B cell (primary cell): ENCODE measurements around the gene PERCC1. TPM values are rescaled to one million over a fixed set of nuclear protein-coding genes. Genes with fewer than 3 reads are reported as not detected.

Experiments
- ATAC-seq: fragments of 200-7000 bp; cut with Tn5 transposase; one replicate; pipeline ENCODE4 v1.10.0; 2021; ENCODE audit warnings: low read depth, mild to moderate bottlenecking, moderate number of reproducible peaks, moderate library complexity
- CTCF ChIA-PET: fragments of 350-600 bp; sonication (Branson Sonifier 250); formaldehyde crosslinking; loops from one replicate; lab custom pipeline; 2021; ENCODE audit warnings: antibody characterized with exemption, inconsistent platforms; lab: Charles Lee
- POLR2A ChIA-PET: fragments of 350-600 bp; sonication (Branson Sonifier 250); formaldehyde crosslinking; loops from one replicate; lab custom pipeline; 2021; ENCODE audit warnings: antibody characterized with exemption; lab: Charles Lee
- DNase-seq: peaks from one replicate; pipeline ENCODE4 v3.0.0; 2013
- H2AFZ ChIP-seq: 2 replicates; pipeline ENCODE4 v1.6.1; 2012; ENCODE audit warnings: mild to moderate bottlenecking, low read depth, low read length; ENCODE audit not compliant: insufficient read depth, poor library complexity, severe bottlenecking
- H3K27ac ChIP-seq, 2 donors: 1 replicate in 1 of 2; 2 replicates in 1 of 2; pipeline ENCODE4 v1.5.1; 2012 to 2013; ENCODE audit warnings: low read length in 2 of 2, mild to moderate bottlenecking in 2 of 2, moderate library complexity in 1 of 2
- H3K27me3 ChIP-seq, 4 experiments: fragments of 200-600 bp in 1 of 4; sonication (generic) in 1 of 4; replicated peaks in 1 of 4; 1 replicate in 2 of 4; 2 replicates in 2 of 4; pipeline versions ENCODE4 v1.6.1 to v1.7.0; 2013 to 2016; ENCODE audit warnings: low read length in 3 of 4, mild to moderate bottlenecking in 2 of 4, mixed read lengths in 1 of 4, moderate library complexity in 1 of 4; ENCODE audit not compliant: insufficient read depth in 4 of 4, control insufficient read depth in 3 of 4; ENCODE audit errors: control extremely low read depth in 1 of 4
- H3K36me3 ChIP-seq, 2 experiments: replicated peaks in 1 of 2; 1 replicate in 1 of 2; 2 replicates in 1 of 2; pipeline versions ENCODE4 v1.6.1 to v1.7.1; 2013; ENCODE audit warnings: low read length in 1 of 2; ENCODE audit not compliant: insufficient read depth in 2 of 2, control insufficient read depth in 1 of 2; ENCODE audit errors: control extremely low read depth in 1 of 2, extremely low read depth in 1 of 2
- H3K4me1 ChIP-seq, 2 donors: fragments of 200-600 bp in 1 of 2; sonication (generic) in 1 of 2; 1 replicate in 1 of 2; 2 replicates in 1 of 2; pipeline versions ENCODE4 v1.5.1 to v1.6.1; 2013 to 2017; ENCODE audit warnings: low read length in 2 of 2; ENCODE audit not compliant: control insufficient read depth in 2 of 2, insufficient read depth in 2 of 2
- H3K4me2 ChIP-seq: replicated peaks from 2 replicates; pipeline ENCODE3; 2012; ENCODE audit warnings: mild to moderate bottlenecking, low read depth, low read length; ENCODE audit not compliant: poor library complexity, severe bottlenecking
- H3K4me3 ChIP-seq, 5 experiments: fragments of 200-600 bp in 1 of 5; sonication (generic) in 1 of 5; 1 replicate in 3 of 5; 2 replicates in 2 of 5; pipeline versions ENCODE4 v1.5.1 to v1.7.0; 2011 to 2016; ENCODE audit warnings: low read length in 4 of 5, mild to moderate bottlenecking in 4 of 5, low read depth in 2 of 5, control low read depth in 1 of 5, moderate library complexity in 1 of 5; ENCODE audit not compliant: insufficient read depth in 1 of 5; ENCODE audit errors: control extremely low read depth in 1 of 5, extremely low read depth in 1 of 5
- H3K79me2 ChIP-seq: fragments of 200-600 bp; sonication (generic); one replicate; pipeline ENCODE4 v1.6.0; 2016; ENCODE audit warnings: low read length; ENCODE audit not compliant: control insufficient read depth, insufficient read depth
- H3K9ac ChIP-seq: fragments of 200-600 bp; sonication (generic); 2 replicates; pipeline ENCODE4 v1.6.1; 2017; ENCODE audit warnings: mild to moderate bottlenecking, low read length, moderate library complexity
- H3K9me3 ChIP-seq, 3 donors: one replicate each; pipeline versions ENCODE4 v1.6.1 to v1.7.1; 2013; ENCODE audit warnings: low read length in 2 of 3; ENCODE audit not compliant: control insufficient read depth in 2 of 3, insufficient read depth in 1 of 3; ENCODE audit errors: control extremely low read depth in 1 of 3
- H4K20me1 ChIP-seq: 2 replicates; pipeline ENCODE4 v1.6.0; 2012; ENCODE audit warnings: mild to moderate bottlenecking, low read length; ENCODE audit not compliant: insufficient read depth, control insufficient read depth, poor library complexity, severe bottlenecking
- H3K27ac Mint-ChIP-seq: one replicate; pipeline ENCODE4 v1.8.0; 2021; ENCODE audit warnings: mixed read lengths
- H3K27me3 Mint-ChIP-seq: one replicate; pipeline ENCODE4 v1.8.0; 2021; ENCODE audit warnings: mixed read lengths
- H3K4me1 Mint-ChIP-seq: one replicate; pipeline ENCODE4 v1.8.0; 2021; ENCODE audit warnings: mixed read lengths
- H3K4me3 Mint-ChIP-seq: one replicate; pipeline ENCODE4 v1.8.0; 2021; ENCODE audit warnings: mixed read lengths
- H3K9me3 Mint-ChIP-seq: one replicate; pipeline ENCODE4 v1.8.0; 2022; ENCODE audit warnings: mixed read lengths; ENCODE audit not compliant: insufficient read depth
- CTCF ChIP-seq: fragments of 200-600 bp; IDR thresholded peaks from one replicate; pipeline ENCODE4 v1.8.0; 2022; ENCODE audit warnings: antibody characterized with exemption, mild to moderate bottlenecking
- EZH2 ChIP-seq: IDR thresholded peaks from 2 replicates; pipeline ENCODE4 v1.6.1; 2012; ENCODE audit warnings: borderline replicate concordance, low read depth, mild to moderate bottlenecking, moderate library complexity, low read length; ENCODE audit not compliant: insufficient read depth, poor library complexity, severe bottlenecking
- WGBS: methylation state at CpG from one replicate; pipeline ENCODE4 v1.1.5; 2013; ENCODE audit warnings: missing lambda C conversion rate; ENCODE audit not compliant: insufficient coverage; 5-methylcytosine and 5-hydroxymethylcytosine counted together
- intact Hi-C: fragments of 100-400 bp; cut with micrococcal nuclease; formaldehyde crosslinking; loops from one replicate; pipeline ENCODE4 v1.10.0; 2022
- polyA plus RNA-seq: library from polyadenylated mRNA; depleted of rRNA; stranded (reverse); fragments of >200 nt; gene quantifications from 2 replicates; pipeline ENCODE4 v1.2.3, GENCODE V29; 2012
- total RNA-seq, 2 donors: library from RNA; stranded (reverse); fragments of 120-200 nt in 1 of 2; gene quantifications; 1 replicate in 1 of 2; 2 replicates in 1 of 2; pipeline versions ENCODE4 v1.2.3 to v1.2.4, GENCODE V29; 2013 to 2022

Gene PERCC1
- total and polyA plus RNA-seq, 2 donors (not counting 1 experiment from before 2014, with no cell fraction given): 0.46 to 0.64 TPM

GRCh38 chr16:1437606-1438005 is 6.7 kb downstream of the PERCC1 start:
- Histone ChIP-seq H3K9me3 (no peaks in the 10 kb centered on the region), H3K9ac (no peak overlapping the region), H3K79me2 (no peaks in the 10 kb centered on the region), H3K27ac (no peak overlapping the region), H3K4me2 (no peak overlapping the region), H3K27me3 (no peaks in the 10 kb centered on the region), H4K20me1 (no peaks in the 10 kb centered on the region), H3K4me1 (peaks cover 4 to 10% of the 10 kb centered on the region in 2 donors), H2AFZ (no peak overlapping the region), H3K36me3 (no peaks in the 10 kb centered on the region), H3K4me3 (no peak overlapping the region)
- DNase-seq: no peak
- Mint-ChIP-seq H3K27me3 (no peaks in the 10 kb centered on the region), H3K27ac (no peak overlapping the region), H3K4me1 (no peaks in the 10 kb centered on the region), H3K9me3 (no peaks in the 10 kb centered on the region), H3K4me3 (no peak overlapping the region)
- CTCF ChIA-PET: no interaction called here
- intact Hi-C loops: no loop called here
- POLR2A ChIA-PET: no interaction called here
- WGBS: 95% methylated on average over 19 of the region's 22 CpGs
- TF ChIP-seq EZH2: no peak
- ATAC-seq: no peak

DNA sequence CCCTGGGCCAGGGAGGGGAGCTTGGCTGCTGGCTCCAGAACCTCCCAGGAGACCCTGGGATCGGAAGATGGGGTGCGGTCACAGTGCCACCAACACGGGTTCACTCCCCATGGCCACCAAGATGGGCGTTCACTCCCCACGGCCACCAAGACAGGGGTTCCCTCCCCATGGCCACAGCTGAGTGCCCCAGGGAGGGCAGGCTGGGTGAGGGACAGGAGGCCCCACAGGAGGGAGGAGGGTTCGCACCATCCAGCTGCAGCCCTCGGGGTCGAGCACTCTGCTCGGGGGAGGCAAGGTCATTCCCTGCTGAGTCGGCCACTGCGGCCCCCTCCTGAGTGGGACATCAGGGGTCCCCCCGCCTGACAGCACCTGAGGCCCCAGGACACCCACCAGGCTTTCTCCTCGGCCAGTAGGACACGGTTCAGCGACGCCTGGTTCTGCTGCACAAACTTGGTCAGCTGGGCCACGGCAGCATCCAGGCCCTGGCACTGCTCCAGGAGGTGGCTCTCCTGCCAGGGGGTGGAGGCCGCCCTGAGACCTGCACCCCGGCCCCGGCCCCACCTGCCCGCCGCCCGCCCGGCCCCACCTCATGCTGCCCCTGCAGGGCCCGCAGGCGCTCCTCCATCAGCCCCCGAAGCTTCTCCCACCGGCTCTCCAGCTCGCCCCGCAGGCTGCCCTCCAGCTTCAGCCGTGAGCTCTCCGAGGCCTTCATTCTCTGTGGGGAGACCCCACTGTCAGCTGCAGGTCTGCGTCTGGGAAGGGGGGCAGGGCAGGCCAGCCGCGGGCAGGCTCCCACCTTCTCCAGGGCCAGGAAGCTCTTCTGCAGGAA is 7.6 kb downstream of the PERCC1 start:
- H3K9me3 ChIP-seq: no peaks in the 10 kb centered on the region
- TF ChIP-seq EZH2: no peak
- no peak for TF ChIP-seq CTCF
- H3K4me2 ChIP-seq: no peak overlapping the region
- intact Hi-C loops: no loop called here
- no peaks in the 10 kb centered on the region for H3K9me3 Mint-ChIP-seq
- H3K27me3 Mint-ChIP-seq: no peaks in the 10 kb centered on the region
- H3K27me3 ChIP-seq: no peaks in the 10 kb centered on the region
- no peak overlapping the region for H3K9ac ChIP-seq
- no peak overlapping the region for H3K27ac ChIP-seq
- no peaks in the 10 kb centered on the region for H3K4me1 Mint-ChIP-seq
- WGBS: 94% methylated on average over 35 of the region's 35 CpGs
- DNase-seq (no peak), ATAC-seq (no peak)
- H3K36me3 ChIP-seq: no peaks in the 10 kb centered on the region
- no peak overlapping the region for H3K4me3 Mint-ChIP-seq
- no peak overlapping the region for H3K27ac Mint-ChIP-seq
- ChIA-PET POLR2A (interaction anchor here (0.6 kb wide), 1 partner anchor 38 kb away, joined by 9 read pairs; no protein-coding TSS in a partner anchor), CTCF (no interaction called here)
- H3K4me1 ChIP-seq: peaks cover under 1 to 2% of the 10 kb centered on the region in 2 donors
- H2AFZ ChIP-seq: no peak overlapping the region
- no peak overlapping the region for H3K4me3 ChIP-seq
- no peaks in the 10 kb centered on the region for H3K79me2 ChIP-seq
- no peaks in the 10 kb centered on the region for H4K20me1 ChIP-seq
